LHCN-M2 (cell line): ENCODE results near the gene TET1. TPM values are rescaled to one million over a fixed set of nuclear protein-coding genes. Genes with fewer than 3 reads are reported as not detected.
A peak's percentile ranks its signal among the peaks of the same experiment; 100 is the strongest.
"Not testable (repeated sequence)": the region's sequence is repeated elsewhere in the genome, so short reads cannot be mapped to it uniquely, and the experiment has no call there.

Experiments used
- DNase-seq: peaks from one replicate; pipeline ENCODE4 v3.0.0-alpha.2; 2012; ENCODE audit warnings: low read depth
- polyA plus RNA-seq: library from polyadenylated mRNA; unstranded; fragments of >200 nt; gene quantifications from one replicate; pipeline ENCODE4 v1.2.1, GENCODE V29; 2012; ENCODE audit warnings: missing spikeins
- total RNA-seq: library from RNA; depleted of rRNA; stranded (reverse); fragments of >200 nt; gene quantifications from 2 replicates; pipeline ENCODE4 v1.2.3, GENCODE V29; 2014; rRNA removed

Gene TET1
- 2.9 and 3.2 TPM in 2 replicates for total RNA-seq
- 0.41 TPM for polyA plus RNA-seq

DNA sequence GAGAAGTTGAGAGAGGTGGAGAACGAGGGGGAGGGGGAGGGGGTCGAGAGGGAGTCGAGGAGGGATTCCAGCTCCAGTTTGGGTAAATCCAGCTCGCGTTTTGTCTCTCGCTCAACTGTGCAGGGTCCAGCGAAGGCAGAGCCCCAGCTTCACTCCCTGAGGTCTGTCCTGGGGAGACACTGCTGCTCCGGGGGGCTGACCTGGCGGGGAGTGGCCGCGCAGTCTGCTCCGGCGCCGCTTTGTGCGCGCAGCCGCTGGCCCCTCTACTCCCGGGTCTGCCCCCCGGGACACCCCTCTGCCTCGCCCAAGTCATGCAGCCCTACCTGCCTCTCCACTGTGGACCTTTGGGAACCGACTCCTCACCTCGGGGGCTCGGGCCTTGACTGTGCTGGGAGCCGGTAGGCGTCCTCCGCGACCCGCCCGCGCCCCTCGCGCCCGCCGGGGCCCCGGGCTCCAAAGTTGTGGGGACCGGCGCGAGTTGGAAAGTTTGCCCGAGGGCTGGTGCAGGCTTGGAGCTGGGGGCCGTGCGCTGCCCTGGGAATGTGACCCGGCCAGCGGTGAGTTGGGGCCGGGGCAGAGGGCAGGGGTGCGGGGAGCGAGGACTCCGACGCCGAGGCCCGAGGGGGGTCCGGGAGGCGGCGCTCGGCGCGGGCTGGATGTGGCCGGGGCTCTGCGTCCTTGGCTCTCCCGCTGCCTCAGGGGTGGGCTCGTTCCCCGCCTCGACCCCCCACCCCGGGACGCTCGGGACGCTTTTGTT is at the start of gene TET1:
Gene TET1, plus strand, starts transcription at position 152 of the 757 bp plus-strand sequence. CDS start 12,002 bp downstream, outside the sequence.
- DNase-seq, result peak; percentile 63

DNA sequence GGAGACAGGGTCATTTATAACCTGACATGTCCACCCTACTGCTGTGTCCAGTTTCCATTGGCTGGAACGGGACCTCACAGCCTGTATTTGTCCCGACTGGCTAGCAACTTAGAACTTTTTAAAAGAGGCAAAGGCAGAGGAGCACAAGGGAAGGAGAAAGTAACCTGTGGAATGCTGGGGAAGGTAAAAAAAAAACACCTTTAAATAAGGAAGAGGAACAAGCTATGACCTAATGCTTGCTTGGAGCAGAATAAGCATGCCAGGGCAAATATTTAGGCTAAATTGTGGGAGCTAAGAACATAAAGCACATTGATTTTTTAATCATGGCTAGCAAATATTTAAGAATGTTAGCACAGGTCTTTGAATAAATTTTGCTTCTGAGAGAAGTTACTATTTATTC is 43.9 kb upstream of the TET1 start:
- not testable (repeated sequence) for DNase-seq

DNA sequence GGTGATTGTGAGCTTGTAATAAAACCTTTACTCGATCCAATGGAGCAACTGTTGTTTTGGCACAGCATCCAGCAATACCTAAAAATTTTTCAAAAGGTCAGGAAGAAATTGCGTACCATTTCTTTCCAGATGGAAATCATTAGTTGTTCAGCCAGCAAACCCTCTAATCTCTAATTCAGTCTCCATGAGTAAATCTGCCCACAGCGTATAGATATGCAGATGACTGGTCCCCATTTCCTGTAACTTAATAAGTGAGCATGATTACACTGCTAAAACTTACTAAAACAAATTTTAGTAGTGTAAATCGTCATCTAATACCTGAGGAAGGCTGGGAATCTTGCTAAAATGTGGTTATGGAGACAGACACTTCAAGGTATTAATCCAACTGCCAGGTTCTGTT is 43.4 kb upstream of the TET1 start:
- no peak for DNase-seq

DNA sequence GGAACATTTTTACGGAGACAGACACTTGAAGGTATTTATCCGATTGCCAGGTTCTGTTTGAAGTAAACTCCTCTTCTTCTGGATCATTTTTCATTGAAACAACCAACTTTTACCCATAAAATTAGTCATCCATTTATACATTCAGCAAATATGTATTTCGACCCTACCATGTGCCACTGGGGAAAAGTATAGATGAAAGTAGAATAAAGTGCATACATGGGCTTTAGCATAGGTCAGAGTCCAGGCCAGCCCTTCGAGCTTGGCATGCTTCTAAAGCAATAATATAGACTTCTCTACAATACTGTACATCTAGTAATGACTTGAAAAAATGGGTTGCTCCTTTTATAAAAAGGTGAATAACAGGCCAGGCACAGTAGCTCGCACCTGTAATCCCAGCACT is 42.9 kb upstream of the TET1 start:
- no peak for DNase-seq

DNA sequence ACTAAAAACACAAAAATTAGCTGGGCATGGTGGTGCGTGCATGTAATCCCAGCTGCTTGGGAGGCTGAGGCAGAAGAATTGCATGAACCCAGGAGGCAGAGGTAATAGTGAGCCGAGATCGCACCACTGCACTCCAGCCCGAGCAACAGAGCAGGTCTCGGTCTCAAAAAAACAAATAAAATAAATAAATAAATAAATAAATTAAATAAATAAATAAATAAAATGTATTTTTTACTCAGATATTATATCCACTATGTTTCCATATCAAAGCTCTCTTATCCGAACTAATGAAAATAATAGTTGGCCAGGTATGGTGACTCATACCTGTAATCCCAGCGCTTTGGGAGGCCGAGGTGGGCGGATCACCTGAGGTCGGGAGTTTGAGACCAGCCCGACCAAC is 41.5 kb upstream of the TET1 start:
- not testable (repeated sequence) for DNase-seq

DNA sequence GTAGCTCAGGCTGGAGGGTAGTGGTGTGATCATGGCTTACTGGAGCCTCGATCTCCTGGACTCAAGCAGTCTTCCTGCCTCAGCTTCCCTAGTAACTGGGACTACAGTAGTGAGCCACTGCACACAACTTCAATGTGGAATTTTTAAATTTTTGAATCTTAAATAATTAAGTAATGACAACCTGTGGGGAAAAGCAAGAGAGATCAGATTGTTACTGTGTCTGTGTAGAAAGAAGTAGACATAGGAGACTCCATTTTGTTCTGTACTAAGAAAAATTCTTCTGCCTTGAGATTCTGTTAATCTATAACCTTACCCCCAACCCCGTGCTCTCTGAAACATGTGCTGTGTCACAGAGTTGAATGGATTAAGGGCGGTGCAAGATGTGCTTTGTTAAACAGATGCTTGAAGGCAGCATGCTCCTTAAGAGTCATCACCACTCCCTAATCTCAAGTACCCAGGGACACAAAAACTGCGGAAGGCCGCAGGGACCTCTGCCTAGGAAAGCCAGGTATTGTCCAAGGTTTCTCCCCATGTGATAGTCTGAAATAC is 34.6 kb upstream of the TET1 start:
- DNase-seq, result not testable (repeated sequence)

DNA sequence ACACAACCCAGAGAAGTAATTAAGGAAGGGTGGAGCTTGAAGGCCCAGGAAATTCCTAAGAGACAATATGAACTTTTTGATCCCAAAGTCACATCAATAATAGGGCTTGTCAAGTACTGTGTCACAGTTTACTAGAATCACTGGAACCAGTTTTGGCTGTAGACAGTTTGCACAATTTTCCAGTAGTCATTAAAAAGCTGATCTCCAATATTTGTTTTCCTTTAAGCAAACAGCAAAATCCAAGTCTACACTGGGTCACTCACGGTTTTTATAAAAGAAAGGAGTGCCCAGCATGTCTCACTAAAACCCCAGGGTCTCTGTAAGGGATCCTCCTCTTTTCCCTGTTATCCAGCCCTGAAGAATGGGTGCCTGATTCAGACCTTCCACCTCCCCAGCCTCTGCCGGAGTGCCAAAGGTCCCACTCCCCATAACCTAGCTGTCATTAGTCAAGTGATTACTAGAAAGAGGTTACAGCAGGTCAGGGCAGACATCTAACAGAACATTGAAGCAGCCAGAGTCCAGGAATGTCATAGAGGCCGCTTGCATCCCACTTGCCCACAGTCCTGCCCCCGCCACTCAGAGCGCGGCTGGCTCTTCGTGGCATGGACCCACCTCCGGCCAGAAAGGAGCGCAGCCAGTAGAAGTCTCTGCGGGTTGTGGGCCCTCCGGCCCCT is 33.4 kb upstream of the TET1 start:
- no peak for DNase-seq

DNA sequence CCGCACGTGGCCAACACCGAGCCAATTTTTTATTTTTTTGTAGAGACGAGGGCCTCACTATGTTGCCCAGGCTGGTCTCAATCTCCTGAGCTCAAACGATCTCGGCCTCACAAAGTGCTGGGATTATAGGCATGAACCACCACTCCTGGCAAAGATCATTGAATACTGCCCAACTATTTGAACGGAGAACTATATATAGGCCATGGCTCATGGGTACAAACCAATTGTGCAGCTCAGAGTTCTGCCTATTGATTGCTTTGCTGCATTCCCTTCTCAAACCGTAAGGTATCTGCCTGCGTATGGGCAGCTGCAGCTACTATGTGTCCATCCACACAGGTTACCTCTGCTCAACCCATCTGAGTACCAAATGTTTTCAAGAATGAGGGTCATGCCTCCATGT is 23.2 kb upstream of the TET1 start:
- no peak for DNase-seq

DNA sequence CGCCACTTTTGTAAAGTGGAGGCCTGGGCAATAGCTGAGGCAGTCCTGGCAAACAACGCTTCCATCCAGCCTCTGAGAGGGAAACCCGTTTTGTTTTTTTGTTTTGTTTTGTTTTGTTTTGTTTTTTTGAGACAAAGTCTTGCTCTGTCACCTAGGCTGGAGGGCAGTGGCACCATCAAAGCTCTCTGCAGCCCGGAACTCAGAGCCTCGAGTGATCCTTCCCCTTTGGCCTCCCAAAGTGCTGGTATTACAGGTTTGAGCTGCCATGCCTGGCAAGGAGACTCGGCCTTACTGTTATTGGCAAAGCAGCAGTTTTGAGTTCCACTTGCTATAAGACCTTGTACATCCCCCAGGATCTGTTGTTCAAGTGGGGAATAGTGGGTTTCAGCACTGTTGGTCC is 22.3 kb upstream of the TET1 start:
- no peak for DNase-seq

DNA sequence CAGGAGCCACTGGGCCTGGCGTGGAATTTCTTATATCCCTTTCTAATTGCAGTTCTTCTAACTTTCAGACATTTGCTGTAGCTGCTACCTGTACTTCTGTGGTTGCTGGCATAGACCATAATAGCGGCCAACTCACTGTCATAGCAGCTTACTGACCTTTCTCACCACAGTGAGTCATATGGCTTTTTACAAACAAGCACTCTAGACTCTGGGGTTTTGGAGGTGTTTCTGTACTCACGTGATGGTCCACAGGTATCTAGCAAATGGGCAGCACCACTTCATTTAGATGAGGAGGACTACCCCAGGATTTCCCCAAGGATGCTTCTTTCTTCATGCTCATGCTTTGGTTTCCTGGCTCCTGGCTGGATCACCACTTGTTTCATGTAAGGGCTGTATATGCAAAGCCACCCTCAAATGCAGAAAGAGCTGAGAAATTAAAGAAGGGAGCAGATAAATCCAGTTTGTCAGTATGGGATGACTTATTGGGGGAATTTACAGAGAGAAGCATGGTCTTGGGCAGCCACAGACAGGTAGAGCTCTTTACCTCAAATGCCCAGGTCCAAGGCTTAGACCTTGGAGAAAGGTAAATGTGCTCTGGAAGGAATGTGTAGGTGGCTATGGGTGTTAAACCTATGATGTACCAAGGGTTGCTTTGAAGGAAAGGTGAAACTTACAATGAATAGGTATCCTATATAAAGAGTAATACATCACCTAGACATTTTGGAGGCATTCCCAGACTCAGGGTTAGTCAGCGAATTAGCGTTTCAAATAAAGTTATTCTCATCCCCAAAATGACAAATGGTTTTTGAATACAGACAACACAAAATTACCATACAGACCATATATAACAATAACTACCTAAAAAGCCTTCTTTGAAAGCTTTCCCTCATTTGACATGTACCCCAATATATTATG is 16.9 kb upstream of the TET1 start:
- peak; percentile 51 for DNase-seq

DNA sequence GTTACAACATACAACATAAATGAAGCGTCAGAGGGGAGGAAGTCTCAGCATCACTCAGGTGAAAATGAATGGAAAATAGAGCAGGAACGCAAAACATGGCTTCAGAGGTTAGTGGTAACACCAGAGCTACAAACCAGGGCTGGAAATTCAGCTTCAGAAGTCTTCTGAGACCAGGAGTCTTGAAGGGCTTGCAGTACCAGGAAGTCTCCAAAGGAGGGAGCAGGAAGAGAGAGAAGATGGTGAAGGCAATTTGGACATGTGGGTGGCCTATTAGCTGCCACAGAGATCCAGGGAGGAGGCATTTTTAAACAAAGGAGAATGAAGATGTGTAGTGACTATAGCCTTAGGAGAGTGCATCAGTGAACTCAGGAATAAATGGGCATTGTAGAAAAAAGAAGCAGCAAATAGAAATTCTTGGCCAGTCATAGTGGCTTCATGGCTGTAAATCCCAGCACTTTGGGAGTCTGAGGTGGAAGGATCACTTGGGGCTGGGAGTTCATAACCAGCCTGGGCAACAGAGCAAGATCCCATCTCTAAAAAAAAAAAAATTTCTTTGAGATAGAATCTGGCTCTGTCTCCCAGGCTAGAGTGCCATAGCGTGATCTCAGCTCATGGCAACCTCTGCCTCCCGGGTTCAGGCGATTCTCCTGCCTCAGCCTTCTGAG is 9.3 kb upstream of the TET1 start:
- peak; percentile 83 for DNase-seq

DNA sequence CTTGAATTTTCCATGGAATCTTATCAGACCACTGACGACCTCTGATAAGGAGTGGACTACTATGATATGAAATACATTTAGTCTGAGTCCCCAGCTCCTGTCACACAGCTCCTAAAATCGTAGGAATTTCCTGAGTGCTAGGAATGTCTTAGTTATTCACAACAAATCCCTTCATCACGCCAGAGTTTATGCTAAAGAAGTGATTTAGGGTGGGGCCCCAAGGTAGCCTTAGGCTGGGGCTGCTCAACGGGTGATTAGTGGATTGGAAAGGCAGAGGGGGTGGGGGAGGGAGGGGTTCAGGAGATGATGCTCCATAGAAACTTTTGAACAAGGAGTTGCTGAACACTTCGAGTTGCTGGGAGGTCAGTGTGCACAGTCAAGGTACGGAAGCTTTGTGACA is 7.0 kb upstream of the TET1 start:
- DNase-seq, result no peak

DNA sequence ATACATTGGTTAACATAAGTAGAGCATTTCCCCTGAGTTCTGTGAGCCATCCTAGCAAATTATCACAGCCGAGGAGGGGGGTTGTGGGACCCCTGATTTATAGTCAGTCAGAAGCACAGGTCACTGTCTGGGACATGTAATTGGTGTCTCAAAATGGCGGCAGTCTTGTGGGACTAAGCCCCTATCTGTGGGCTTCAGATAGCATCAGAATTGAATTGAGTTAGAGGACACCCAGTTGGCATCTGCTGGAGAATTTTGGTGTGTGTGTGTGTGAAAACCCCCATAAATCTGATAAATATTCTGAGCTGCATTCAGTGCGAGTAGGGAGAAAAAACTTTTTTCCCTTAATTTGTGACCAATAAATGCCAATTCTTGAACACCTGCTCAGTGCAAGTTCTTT is 6.5 kb upstream of the TET1 start:
- DNase-seq, result no peak

DNA sequence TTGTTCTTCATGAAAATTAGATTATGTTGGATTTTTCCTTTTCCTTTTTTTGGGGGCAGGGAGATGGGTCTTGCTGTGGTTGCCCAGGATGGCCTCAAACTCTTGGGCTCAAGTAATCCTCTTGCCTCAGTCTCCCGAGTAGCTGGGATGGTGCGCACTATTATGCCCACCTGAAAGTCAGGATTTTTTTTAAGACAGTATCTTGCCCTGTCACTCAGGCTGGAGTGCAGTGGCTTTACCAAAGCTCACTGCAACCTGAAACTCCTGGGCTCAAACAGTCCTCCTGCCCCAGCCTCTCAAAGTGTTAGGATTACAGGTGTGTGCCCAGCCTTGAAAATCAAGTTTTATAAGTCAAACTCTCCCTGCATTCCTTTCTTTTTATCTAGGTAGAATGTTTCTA is 1.7 kb upstream of the TET1 start:
- DNase-seq, result no peak

DNA sequence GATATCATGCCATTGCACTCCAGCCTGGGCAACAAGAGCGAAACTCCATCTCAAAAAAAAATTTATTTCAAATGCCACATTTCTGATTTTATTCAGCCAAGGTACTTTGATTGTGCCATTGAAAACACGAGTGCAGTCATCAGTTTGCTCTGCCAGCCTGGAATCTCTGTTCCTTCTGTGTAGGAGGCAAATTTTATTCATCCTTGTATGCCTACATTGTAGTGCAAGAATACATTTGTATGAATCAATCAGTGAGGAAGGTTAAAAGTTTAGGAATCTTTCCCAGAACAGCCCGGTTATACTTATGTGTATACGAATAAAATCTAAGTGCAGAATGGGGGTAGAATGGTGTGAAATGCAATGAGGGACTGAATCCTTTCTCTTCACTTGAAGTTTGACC is 886 bp upstream of the TET1 start:
- no peak for DNase-seq

DNA sequence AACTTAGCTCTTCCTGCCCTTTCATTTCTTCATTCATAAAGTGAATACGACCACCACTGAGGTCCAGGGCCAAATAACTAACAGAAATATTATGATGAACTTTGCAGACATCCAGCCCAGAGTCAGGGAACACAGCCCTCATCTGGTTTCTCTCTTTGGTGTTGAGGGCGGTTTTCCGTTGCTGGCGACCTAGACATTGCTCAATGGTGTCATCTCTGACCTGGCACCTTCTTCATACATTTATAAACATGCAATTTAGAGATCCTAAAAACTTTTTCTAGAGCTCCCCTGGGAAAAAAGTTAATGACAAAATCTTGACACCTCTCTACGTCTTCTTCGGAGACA is 324 bp upstream of the TET1 start:
- DNase-seq, result no peak

DNA sequence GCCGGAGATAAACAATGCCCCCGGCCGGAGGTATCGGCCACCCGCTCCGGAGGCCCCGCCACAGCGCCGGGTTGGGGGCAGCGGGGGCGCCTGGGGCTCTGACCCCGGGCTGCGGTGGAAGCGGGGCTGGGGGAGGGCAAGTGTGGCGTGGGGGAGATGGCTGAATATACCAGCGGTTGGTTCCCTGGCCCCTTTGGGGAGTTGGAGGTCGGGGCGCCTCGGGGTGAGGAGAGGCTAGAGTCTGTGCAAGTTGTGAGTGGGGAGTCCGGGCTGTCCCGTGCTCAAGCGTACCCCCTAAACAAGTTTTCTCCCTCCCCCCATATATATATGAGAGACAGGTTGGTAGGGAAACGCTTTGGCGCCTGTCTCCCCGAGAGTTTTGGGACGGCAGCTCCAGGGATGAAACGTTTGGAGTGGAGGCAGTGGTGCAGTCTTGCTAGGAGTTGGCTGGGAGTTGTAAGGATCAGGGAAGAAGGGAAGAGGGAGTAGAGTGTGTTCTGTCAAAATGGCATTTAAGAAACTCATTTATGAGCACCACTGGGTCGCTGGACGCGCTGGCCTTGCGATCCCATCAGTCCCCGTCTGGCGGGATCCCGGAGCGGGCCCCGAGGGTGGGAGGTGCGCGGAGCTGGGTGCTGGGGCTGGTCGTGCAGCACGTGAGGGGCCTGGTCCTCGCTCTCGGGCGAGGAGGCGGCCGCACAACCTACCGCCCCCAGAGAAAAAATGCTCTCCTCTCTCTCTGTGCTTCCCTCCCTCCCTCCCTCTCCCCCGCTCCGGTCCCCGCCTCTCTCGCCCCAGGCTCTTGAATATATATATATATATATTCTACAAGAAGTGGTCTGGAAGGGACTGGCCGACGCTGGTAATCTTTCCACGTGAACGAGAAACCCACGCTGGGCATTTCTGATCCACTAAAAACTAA is 1.1 kb downstream of the TET1 start:
- DNase-seq, result no peak

DNA sequence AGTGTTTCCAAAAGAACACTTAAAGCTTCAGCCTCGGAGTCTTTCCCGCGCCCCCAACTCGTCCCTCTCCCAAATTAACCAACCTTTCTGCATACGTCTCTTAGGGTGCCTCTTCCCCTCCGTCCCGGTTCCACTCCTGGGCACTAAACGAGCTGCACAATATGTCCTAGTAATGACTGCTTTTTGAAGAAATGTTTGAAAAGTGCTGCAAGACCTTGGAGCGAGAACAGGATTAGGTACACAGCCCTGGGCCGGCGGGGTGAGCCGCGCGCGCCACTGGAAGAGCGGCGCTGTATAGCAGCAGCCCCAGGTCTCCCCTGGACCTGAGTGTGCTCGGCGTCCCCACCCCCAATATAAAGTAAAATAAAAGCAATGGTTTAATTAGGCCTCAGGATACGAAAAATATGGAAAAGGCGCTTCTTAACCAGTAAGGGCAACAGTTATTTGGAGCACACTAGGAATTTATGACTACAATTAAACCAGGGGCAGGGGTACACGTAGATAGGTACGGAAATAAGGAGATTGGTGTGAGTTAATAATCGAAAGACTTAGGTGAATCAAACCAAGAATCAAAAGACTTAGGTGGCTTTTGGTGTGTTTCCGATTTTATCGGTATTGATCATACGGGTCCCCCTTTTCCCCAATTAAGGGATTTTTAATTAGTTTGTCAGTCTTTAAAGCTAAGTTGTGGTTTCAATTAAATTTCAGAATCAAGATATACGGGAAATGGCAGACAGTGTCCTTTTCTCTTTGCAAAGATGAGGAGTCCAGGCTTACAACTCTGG is 1.9 kb downstream of the TET1 start:
- DNase-seq, result no peak
